ENCODE results near the gene RNF44. TPM values are rescaled to one million over a fixed set of nuclear protein-coding genes. Genes with fewer than 3 reads are reported as not detected.
A peak's percentile ranks its signal among the peaks of the same experiment; 100 is the strongest.

RNF44 gene
- polyA plus RNA-seq = 56.3 TPM
- long read RNA-seq, donor 1, partial matches to known transcripts = 0 of 1 reads
- long read RNA-seq, donor 1, other reads (novel, unspliced or antisense) = 0 of 1 reads
- long read RNA-seq, donor 2, full-length matches to known transcripts = 5 of 426 reads
- long read RNA-seq, donor 2, partial matches to known transcripts = 408 of 426 reads
- long read RNA-seq, donor 2, other reads (novel, unspliced or antisense) = 13 of 426 reads
- long read RNA-seq, donor 3, partial matches to known transcripts = 5 of 7 reads
- long read RNA-seq, donor 3, other reads (novel, unspliced or antisense) = 0 of 7 reads
- long read RNA-seq, donor 4 = 0 reads
- long read RNA-seq, donor 5 = 0 reads
- long read RNA-seq, donor 6, full-length matches to known transcripts = 2 of 297 reads
- long read RNA-seq, donor 6, partial matches to known transcripts = 273 of 297 reads
- long read RNA-seq, donor 6, other reads (novel, unspliced or antisense) = 22 of 297 reads
- long read RNA-seq, donor 7, partial matches to known transcripts = 5 of 6 reads
- long read RNA-seq, donor 7, other reads (novel, unspliced or antisense) = 0 of 6 reads
- long read RNA-seq, donor 8, partial matches to known transcripts = 277 of 292 reads
- long read RNA-seq, donor 8, other reads (novel, unspliced or antisense) = 12 of 292 reads
- long read RNA-seq, donor 9, full-length matches to known transcripts = 2 of 2 reads
- long read RNA-seq, donor 9, partial matches to known transcripts = 0 of 2 reads
- long read RNA-seq, donor 9, other reads (novel, unspliced or antisense) = 0 of 2 reads
- long read RNA-seq, donor 10, partial matches to known transcripts = 5 of 7 reads
- long read RNA-seq, donor 10, other reads (novel, unspliced or antisense) = 0 of 7 reads
- long read RNA-seq, donor 11, full-length matches to known transcripts = 2 of 2 reads
- long read RNA-seq, donor 11, partial matches to known transcripts = 0 of 2 reads
- long read RNA-seq, donor 11, other reads (novel, unspliced or antisense) = 0 of 2 reads

- peaks cover 2% of the 10 kb centered on the region for H3K9me3 ChIP-seq (ENCODE audit: control insufficient read depth, low read depth, low read length)
- peak within 1 kb of the TSS; percentile 100 for H3K27ac ChIP-seq (ENCODE audit: low read length)
- peaks cover 6% of the 10 kb centered on the region for H3K36me3 ChIP-seq (ENCODE audit: control insufficient read depth, insufficient read depth, low read length)
- no peaks in the 10 kb centered on the region for H3K27me3 ChIP-seq (ENCODE audit: control insufficient read depth, insufficient read depth, low read length)
- DNase-seq = peak; percentile 98
- peak within 1 kb of the TSS; percentile 98 for H3K4me3 ChIP-seq (ENCODE audit: low read length)
- WGBS (ENCODE audit: insufficient coverage, low lambda C conversion rate) = no CpG with 5 or more reads among the region's 63 CpGs
- H3K4me1 ChIP-seq (ENCODE audit: control insufficient read depth, insufficient read depth, low read length) = peaks cover 50% of the 10 kb centered on the region
Measured at GRCh38 chr5:176536902-176537553, at the start of gene RNF44. TSS of gene RNF44 (minus strand) at chr5:176537402. CDS start at chr5:176532472, 4,930 bp downstream.

- peaks cover 30% of the 10 kb centered on the region for H3K9me3 ChIP-seq (ENCODE audit: control insufficient read depth, low read depth, low read length)
- H3K36me3 ChIP-seq (ENCODE audit: control insufficient read depth, insufficient read depth, low read length) = peaks cover 69% of the 10 kb centered on the region
- H3K27me3 ChIP-seq (ENCODE audit: control insufficient read depth, insufficient read depth, low read length) = no peaks in the 10 kb centered on the region
- H3K27ac ChIP-seq (ENCODE audit: low read length) = no peak overlapping the region
- WGBS (ENCODE audit: insufficient coverage, low lambda C conversion rate) = no CpG with 5 or more reads among the region's 4 CpGs
- no peak for DNase-seq
- peaks cover 8% of the 10 kb centered on the region for H3K4me1 ChIP-seq (ENCODE audit: control insufficient read depth, insufficient read depth, low read length)
- H3K4me3 ChIP-seq (ENCODE audit: low read length) = no peak overlapping the region
Measured at GRCh38 chr5:176583076-176583475, 45.9 kb upstream of the RNF44 start.

GRCh38 chr5:176581361-176581760 lies 44.2 kb upstream of the RNF44 start:
- Histone ChIP-seq H3K27me3 (ENCODE audit: control insufficient read depth, insufficient read depth, low read length) (no peaks in the 10 kb centered on the region), H3K4me1 (ENCODE audit: control insufficient read depth, insufficient read depth, low read length) (peaks cover 8% of the 10 kb centered on the region), H3K9me3 (ENCODE audit: control insufficient read depth, low read depth, low read length) (peaks cover 26% of the 10 kb centered on the region), H3K36me3 (ENCODE audit: control insufficient read depth, insufficient read depth, low read length) (peaks cover 72% of the 10 kb centered on the region), H3K4me3 (ENCODE audit: low read length) (no peak overlapping the region), H3K27ac (ENCODE audit: low read length) (peak overlapping the region; percentile 83)
- WGBS (ENCODE audit: insufficient coverage, low lambda C conversion rate) = no CpG with 5 or more reads among the region's 12 CpGs
- peak; percentile 77 to 89 for DNase-seq

- Histone ChIP-seq H3K27ac (ENCODE audit: low read length) (peak overlapping the region; percentile 2), H3K27me3 (ENCODE audit: control insufficient read depth, insufficient read depth, low read length) (no peaks in the 10 kb centered on the region), H3K9me3 (ENCODE audit: control insufficient read depth, low read depth, low read length) (peaks cover 10% of the 10 kb centered on the region), H3K4me1 (ENCODE audit: control insufficient read depth, insufficient read depth, low read length) (peaks cover 8% of the 10 kb centered on the region), H3K4me3 (ENCODE audit: low read length) (no peak overlapping the region), H3K36me3 (ENCODE audit: control insufficient read depth, insufficient read depth, low read length) (peaks cover 71% of the 10 kb centered on the region)
- no CpG with 5 or more reads among the region's 4 CpGs for WGBS (ENCODE audit: insufficient coverage, low lambda C conversion rate)
- no peak for DNase-seq
Measured at GRCh38 chr5:176579323-176579722, 42.1 kb upstream of the RNF44 start.

GRCh38 chr5:176578391-176578808 lies 41.2 kb upstream of the RNF44 start:
- Histone ChIP-seq H3K27me3 (ENCODE audit: control insufficient read depth, insufficient read depth, low read length) (no peaks in the 10 kb centered on the region), H3K4me3 (ENCODE audit: low read length) (no peak overlapping the region), H3K36me3 (ENCODE audit: control insufficient read depth, insufficient read depth, low read length) (peaks cover 67% of the 10 kb centered on the region), H3K4me1 (ENCODE audit: control insufficient read depth, insufficient read depth, low read length) (peaks cover 8% of the 10 kb centered on the region), H3K9me3 (ENCODE audit: control insufficient read depth, low read depth, low read length) (peaks cover under 1% of the 10 kb centered on the region), H3K27ac (ENCODE audit: low read length) (no peak overlapping the region)
- DNase-seq = peak; percentile 56 to 64
- WGBS (ENCODE audit: insufficient coverage, low lambda C conversion rate) = no CpG with 5 or more reads among the region's 15 CpGs

GRCh38 chr5:176577312-176578176 lies 40.3 kb upstream of the RNF44 start:
- Histone ChIP-seq H3K4me3 (ENCODE audit: low read length) (no peak overlapping the region), H3K36me3 (ENCODE audit: control insufficient read depth, insufficient read depth, low read length) (peaks cover 59% of the 10 kb centered on the region), H3K27me3 (ENCODE audit: control insufficient read depth, insufficient read depth, low read length) (no peaks in the 10 kb centered on the region), H3K9me3 (ENCODE audit: control insufficient read depth, low read depth, low read length) (no peaks in the 10 kb centered on the region), H3K4me1 (ENCODE audit: control insufficient read depth, insufficient read depth, low read length) (peaks cover 8% of the 10 kb centered on the region), H3K27ac (ENCODE audit: low read length) (no peak overlapping the region)
- no peak for DNase-seq
- no CpG with 5 or more reads among the region's 36 CpGs for WGBS (ENCODE audit: insufficient coverage, low lambda C conversion rate)

- Histone ChIP-seq H3K4me1 (ENCODE audit: control insufficient read depth, insufficient read depth, low read length) (peaks cover 1% of the 10 kb centered on the region), H3K36me3 (ENCODE audit: control insufficient read depth, insufficient read depth, low read length) (peaks cover 62% of the 10 kb centered on the region)
- no CpG with 5 or more reads among the region's 37 CpGs for WGBS (ENCODE audit: insufficient coverage, low lambda C conversion rate)
Measured at GRCh38 chr5:176575488-176576422, 38.6 kb upstream of the RNF44 start.

GRCh38 chr5:176575066-176575465 lies 37.9 kb upstream of the RNF44 start:
- no CpG with 5 or more reads among the region's 14 CpGs for WGBS (ENCODE audit: insufficient coverage, low lambda C conversion rate)
- H3K4me3 ChIP-seq (ENCODE audit: low read length) = no peak overlapping the region
- H3K27me3 ChIP-seq (ENCODE audit: control insufficient read depth, insufficient read depth, low read length) = no peaks in the 10 kb centered on the region
- no peaks in the 10 kb centered on the region for H3K9me3 ChIP-seq (ENCODE audit: control insufficient read depth, low read depth, low read length)
- DNase-seq = no peak
- H3K27ac ChIP-seq (ENCODE audit: low read length) = no peak overlapping the region
- no peaks in the 10 kb centered on the region for H3K4me1 ChIP-seq (ENCODE audit: control insufficient read depth, insufficient read depth, low read length)
- peaks cover 62% of the 10 kb centered on the region for H3K36me3 ChIP-seq (ENCODE audit: control insufficient read depth, insufficient read depth, low read length)

More at GRCh38 chr5:176575488-176576422, 38.6 kb upstream of the RNF44 start:
- no peak for DNase-seq
- Histone ChIP-seq H3K4me3 (ENCODE audit: low read length) (no peak overlapping the region), H3K27me3 (ENCODE audit: control insufficient read depth, insufficient read depth, low read length) (no peaks in the 10 kb centered on the region), H3K9me3 (ENCODE audit: control insufficient read depth, low read depth, low read length) (no peaks in the 10 kb centered on the region), H3K27ac (ENCODE audit: low read length) (no peak overlapping the region)

- H3K4me1 ChIP-seq (ENCODE audit: control insufficient read depth, insufficient read depth, low read length) = no peaks in the 10 kb centered on the region
- no peaks in the 10 kb centered on the region for H3K27me3 ChIP-seq (ENCODE audit: control insufficient read depth, insufficient read depth, low read length)
- no peak for DNase-seq
- no peaks in the 10 kb centered on the region for H3K9me3 ChIP-seq (ENCODE audit: control insufficient read depth, low read depth, low read length)
- H3K4me3 ChIP-seq (ENCODE audit: low read length) = no peak overlapping the region
- WGBS (ENCODE audit: insufficient coverage, low lambda C conversion rate) = no CpG with 5 or more reads among the region's 10 CpGs
- H3K36me3 ChIP-seq (ENCODE audit: control insufficient read depth, insufficient read depth, low read length) = peaks cover 57% of the 10 kb centered on the region
- H3K27ac ChIP-seq (ENCODE audit: low read length) = no peak overlapping the region
Measured at GRCh38 chr5:176574297-176574591, 37.0 kb upstream of the RNF44 start.
